Chondrocyte (in vitro differentiated cells): ENCODE data around the gene CLCN7. TPM values are rescaled to one million over a fixed set of nuclear protein-coding genes. Genes with fewer than 3 reads are reported as not detected.

Source experiments
- DNase-seq: peaks from one replicate; pipeline ENCODE4 v3.0.0; 2021; ENCODE audit warnings: mixed read lengths, low spot score
- H3K27ac Mint-ChIP-seq: one replicate; pipeline ENCODE4 v1.8.0; 2021; ENCODE audit warnings: mild to moderate bottlenecking, moderate library complexity, mixed read lengths; ENCODE audit not compliant: unreplicated experiment
- H3K27me3 Mint-ChIP-seq: 2 replicates; pipeline ENCODE4 v1.8.0; 2021; ENCODE audit warnings: low read depth, mixed read lengths
- H3K36me3 Mint-ChIP-seq: 2 replicates; pipeline ENCODE4 v1.8.0; 2021; ENCODE audit warnings: low read depth, mixed read lengths
- H3K4me1 Mint-ChIP-seq: 2 replicates; pipeline ENCODE4 v1.8.0; 2021; ENCODE audit warnings: low read depth, mild to moderate bottlenecking, mixed read lengths
- H3K4me3 Mint-ChIP-seq: one replicate; pipeline ENCODE4 v1.8.0; 2021; ENCODE audit warnings: mild to moderate bottlenecking, moderate library complexity, mixed read lengths; ENCODE audit not compliant: unreplicated experiment
- H3K9me3 Mint-ChIP-seq: 2 replicates; pipeline ENCODE4 v1.8.0; 2021; ENCODE audit warnings: low read depth, mixed read lengths
- CTCF ChIP-seq: fragments of 200-600 bp; sonication (generic); IDR thresholded peaks from 2 replicates; pipeline ENCODE4 v1.5.0; 2021; ENCODE audit warnings: antibody characterized with exemption, mild to moderate bottlenecking, moderate library complexity
- total RNA-seq: library from RNA; stranded (reverse); gene quantifications from 3 replicates; pipeline ENCODE4 v1.2.1, GENCODE V29; 2021

The CLCN7 gene
- total RNA-seq, 1 donor from 2014 or later = 97.0 TPM

DNA sequence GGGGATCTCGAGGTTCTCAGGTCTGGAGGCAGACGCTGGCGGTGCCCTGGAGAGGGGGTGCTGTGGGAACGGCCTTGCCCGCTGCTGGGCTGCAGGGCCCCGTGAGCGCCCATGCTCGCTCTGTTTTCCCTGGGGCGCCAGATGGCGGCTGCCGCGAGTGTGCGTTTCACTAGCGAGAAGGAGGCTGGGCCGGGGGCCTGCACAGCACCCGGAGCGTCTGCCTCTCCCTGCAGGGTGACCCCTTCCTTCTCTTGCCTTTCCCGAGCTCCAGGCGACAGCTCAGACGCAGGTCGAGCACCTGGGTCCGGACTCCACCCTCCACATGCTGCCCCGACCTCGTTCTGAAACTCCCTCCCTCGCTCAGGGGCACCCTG lies 21.0 kb upstream of the CLCN7 start:
- no peak for TF ChIP-seq CTCF
- Mint-ChIP-seq H3K27me3 (no peaks in the 10 kb centered on the region), H3K4me1 (peaks cover 18% of the 10 kb centered on the region), H3K27ac (no peak overlapping the region), H3K4me3 (no peak overlapping the region), H3K9me3 (no peaks in the 10 kb centered on the region), H3K36me3 (peaks cover 7% of the 10 kb centered on the region)
- no peak for DNase-seq

GRCh38 chr16:1495211-1495888 lies 20.5 kb upstream of the CLCN7 start:
- no peak overlapping the region for H3K4me3 Mint-ChIP-seq
- no peaks in the 10 kb centered on the region for H3K9me3 Mint-ChIP-seq
- no peak overlapping the region for H3K27ac Mint-ChIP-seq
- H3K27me3 Mint-ChIP-seq = no peaks in the 10 kb centered on the region
- peaks cover 7% of the 10 kb centered on the region for H3K36me3 Mint-ChIP-seq
- H3K4me1 Mint-ChIP-seq = peaks cover 18% of the 10 kb centered on the region
- no peak for DNase-seq
- no peak for TF ChIP-seq CTCF

DNA sequence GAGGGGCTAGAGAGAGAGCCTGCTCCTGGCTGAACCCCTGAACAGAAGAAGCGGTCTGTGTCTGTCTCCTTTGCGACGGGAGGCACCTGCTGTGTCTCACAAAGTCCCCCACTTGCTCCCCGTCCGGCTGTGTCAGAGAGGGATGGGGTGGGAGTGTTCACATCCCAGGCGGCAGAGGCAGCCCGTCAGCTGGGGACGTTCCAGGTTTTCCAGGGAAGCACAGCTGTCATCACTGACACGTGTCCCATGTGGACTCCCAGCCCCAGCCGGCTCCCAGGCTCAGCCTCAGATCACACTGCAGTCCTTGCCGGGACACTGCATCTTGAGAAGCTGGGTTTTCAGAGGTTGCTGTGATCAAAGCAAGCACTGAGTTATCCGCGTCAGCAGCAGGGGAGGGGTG lies 19.9 kb upstream of the CLCN7 start:
- Mint-ChIP-seq H3K4me3 (peak overlapping the region; percentile 88), H3K27ac (no peak overlapping the region), H3K9me3 (no peaks in the 10 kb centered on the region), H3K36me3 (peaks cover 7% of the 10 kb centered on the region), H3K27me3 (no peaks in the 10 kb centered on the region), H3K4me1 (peaks cover 18% of the 10 kb centered on the region)
- TF ChIP-seq CTCF = no peak
- no peak for DNase-seq

GRCh38 chr16:1494129-1494640 lies 19.4 kb upstream of the CLCN7 start:
- Mint-ChIP-seq H3K27ac (peak overlapping the region; percentile 84), H3K36me3 (peaks cover 7% of the 10 kb centered on the region), H3K9me3 (no peaks in the 10 kb centered on the region), H3K4me1 (peaks cover 18% of the 10 kb centered on the region), H3K27me3 (no peaks in the 10 kb centered on the region), H3K4me3 (peak overlapping the region; percentile 88)
- no peak for DNase-seq
- peak; percentile 83 for TF ChIP-seq CTCF

DNA sequence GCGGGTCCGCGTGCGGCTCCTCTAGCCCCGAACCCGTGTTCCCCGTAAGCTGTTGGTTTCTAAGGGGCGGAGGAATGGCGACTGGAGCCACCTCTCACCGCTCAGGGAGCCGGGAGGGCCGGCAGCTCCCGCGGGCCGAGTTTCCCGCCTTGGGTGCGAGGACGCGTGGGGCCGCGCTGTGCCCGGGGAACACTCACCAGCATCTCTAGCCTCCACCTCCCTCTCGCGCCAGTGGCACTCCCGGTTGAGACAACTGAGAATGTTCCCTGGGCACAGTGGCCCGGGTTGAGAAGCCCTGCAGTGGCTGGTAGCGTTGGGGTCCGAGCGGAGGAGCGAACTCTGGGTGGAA lies 18.9 kb upstream of the CLCN7 start:
- Mint-ChIP-seq H3K9me3 (no peaks in the 10 kb centered on the region), H3K27me3 (no peaks in the 10 kb centered on the region), H3K4me1 (peaks cover 18% of the 10 kb centered on the region), H3K27ac (peak overlapping the region; percentile 84), H3K4me3 (peak overlapping the region; percentile 88), H3K36me3 (peaks cover 7% of the 10 kb centered on the region)
- DNase-seq = no peak
- TF ChIP-seq CTCF = no peak
